SJSA1 (cell line): ENCODE data around the gene MMP19. TPM values are rescaled to one million over a fixed set of nuclear protein-coding genes. Genes with fewer than 3 reads are reported as not detected.
A peak's percentile ranks its signal among the peaks of the same experiment; 100 is the strongest.
"Not testable (repeated sequence)": the region's sequence is repeated elsewhere in the genome, so short reads cannot be mapped to it uniquely, and the experiment has no call there.

Experiments
- DNase-seq, 2 experiments: peaks; one replicate each; pipeline ENCODE4 v3.0.0-alpha.2; 2015 to 2020; ENCODE audit warnings: low spot score in 2 of 2, low read depth in 1 of 2
- H3K27ac ChIP-seq: fragments of 250-450 bp; sonication (Bioruptor Pico); 2 replicates; pipeline ENCODE4 v1.5.1; 2020; ENCODE audit warnings: mild to moderate bottlenecking, moderate library complexity
- H3K27me3 ChIP-seq: fragments of 250-450 bp; sonication (Bioruptor Pico); replicated peaks from 2 replicates; pipeline ENCODE4 v1.5.1; 2020; ENCODE audit warnings: mild to moderate bottlenecking, moderate library complexity
- H3K36me3 ChIP-seq: fragments of 250-450 bp; sonication (Bioruptor Pico); 2 replicates; pipeline ENCODE4 v1.5.1; 2020; ENCODE audit warnings: mild to moderate bottlenecking
- H3K4me1 ChIP-seq: fragments of 250-450 bp; sonication (Bioruptor Pico); replicated peaks from 2 replicates; pipeline ENCODE4 v1.6.1; 2021; ENCODE audit warnings: mild to moderate bottlenecking
- H3K4me3 ChIP-seq: fragments of 250-450 bp; sonication (Bioruptor Pico); 2 replicates; pipeline ENCODE4 v1.5.1; 2020; ENCODE audit warnings: mild to moderate bottlenecking
- H3K9me3 ChIP-seq: fragments of 250-450 bp; sonication (Bioruptor Pico); replicated peaks from 2 replicates; pipeline ENCODE4 v1.5.1; 2020; ENCODE audit warnings: mild to moderate bottlenecking
- total RNA-seq: library from RNA; depleted of rRNA; stranded (reverse); fragments of >200 nt; shearing (Covaris generic); gene quantifications from 2 replicates; pipeline ENCODE4 v1.2.3, GENCODE V29; 2014

Gene MMP19
- total RNA-seq, 1 experiment from 2014 or later, result 14.5 TPM

- no peak for DNase-seq
- H3K36me3 ChIP-seq, result no peaks in the 10 kb centered on the region
- no peaks in the 10 kb centered on the region for H3K9me3 ChIP-seq
- H3K4me1 ChIP-seq, result peaks cover 20% of the 10 kb centered on the region
- no peaks in the 10 kb centered on the region for H3K27me3 ChIP-seq
- no peak overlapping the region for H3K4me3 ChIP-seq
- H3K27ac ChIP-seq, result no peak overlapping the region
These were observed 7.7 kb upstream of the MMP19 start for GRCh38 chr12:55850401-55850800.

GRCh38 chr12:55849616-55850343 is 7.0 kb upstream of the MMP19 start:
- H3K27me3 ChIP-seq, result no peaks in the 10 kb centered on the region
- no peak overlapping the region for H3K4me3 ChIP-seq
- no peaks in the 10 kb centered on the region for H3K36me3 ChIP-seq
- no peak for DNase-seq
- H3K9me3 ChIP-seq, result no peaks in the 10 kb centered on the region
- peaks cover 20% of the 10 kb centered on the region for H3K4me1 ChIP-seq
- H3K27ac ChIP-seq, result no peak overlapping the region

DNA sequence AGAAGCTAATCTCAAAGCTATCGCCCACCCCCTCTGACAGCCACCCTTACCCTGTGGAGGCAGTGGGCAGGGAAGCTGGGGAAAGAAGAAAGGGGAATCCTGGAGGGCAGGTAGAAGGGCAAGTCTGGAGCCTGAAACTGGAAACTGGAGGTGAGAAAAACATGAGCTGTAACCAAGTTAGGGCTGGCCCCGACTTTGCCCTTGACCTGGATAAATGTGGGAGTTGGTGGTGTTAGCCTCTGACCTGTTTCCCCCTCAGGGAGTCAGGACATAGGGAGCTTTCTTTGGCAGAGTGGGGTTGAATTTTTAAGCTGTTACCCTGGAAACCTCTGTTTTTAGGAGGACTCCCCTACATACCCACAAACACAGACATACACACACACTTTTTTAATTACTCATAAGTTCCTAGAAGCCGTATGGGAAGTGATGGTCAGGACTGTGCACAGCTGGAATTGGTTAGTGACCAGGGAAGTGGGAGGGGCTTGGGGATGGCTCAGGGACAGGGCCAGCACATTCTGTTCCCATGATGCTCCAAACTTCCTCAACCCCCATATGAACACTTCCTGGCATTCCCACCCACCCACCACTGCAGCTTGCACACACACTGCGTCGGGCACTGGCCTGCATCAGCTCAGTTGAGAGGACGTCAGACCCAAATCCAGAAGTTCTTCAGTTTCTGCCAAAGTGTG is 5.0 kb upstream of the MMP19 start:
- H3K4me3 ChIP-seq, result no peak overlapping the region

GRCh38 chr12:55847033-55847432 is 4.3 kb upstream of the MMP19 start:
- peak; percentile 55 to 66 for DNase-seq
- Histone ChIP-seq H3K4me3 (no peak overlapping the region), H3K4me1 (peaks cover 34% of the 10 kb centered on the region)

More for the DNA sequence above, 5.0 kb upstream of the MMP19 start:
- Histone ChIP-seq H3K4me1 (peaks cover 27% of the 10 kb centered on the region), H3K36me3 (no peaks in the 10 kb centered on the region), H3K9me3 (no peaks in the 10 kb centered on the region), H3K27me3 (no peaks in the 10 kb centered on the region), H3K27ac (peak overlapping the region; percentile 93)
- DNase-seq, result peak; percentile 84 to 94

GRCh38 chr12:55845785-55846496 is 3.2 kb upstream of the MMP19 start:
- peaks cover 41% of the 10 kb centered on the region for H3K4me1 ChIP-seq
- no peaks in the 10 kb centered on the region for H3K36me3 ChIP-seq
- DNase-seq, result no peak
- no peaks in the 10 kb centered on the region for H3K9me3 ChIP-seq
- no peak overlapping the region for H3K4me3 ChIP-seq
- no peak overlapping the region for H3K27ac ChIP-seq
- no peaks in the 10 kb centered on the region for H3K27me3 ChIP-seq

More at GRCh38 chr12:55847033-55847432, 4.3 kb upstream of the MMP19 start:
- H3K27ac ChIP-seq, result peak overlapping the region; percentile 93
- H3K27me3 ChIP-seq, result no peaks in the 10 kb centered on the region
- H3K36me3 ChIP-seq, result no peaks in the 10 kb centered on the region
- H3K9me3 ChIP-seq, result no peaks in the 10 kb centered on the region

DNA sequence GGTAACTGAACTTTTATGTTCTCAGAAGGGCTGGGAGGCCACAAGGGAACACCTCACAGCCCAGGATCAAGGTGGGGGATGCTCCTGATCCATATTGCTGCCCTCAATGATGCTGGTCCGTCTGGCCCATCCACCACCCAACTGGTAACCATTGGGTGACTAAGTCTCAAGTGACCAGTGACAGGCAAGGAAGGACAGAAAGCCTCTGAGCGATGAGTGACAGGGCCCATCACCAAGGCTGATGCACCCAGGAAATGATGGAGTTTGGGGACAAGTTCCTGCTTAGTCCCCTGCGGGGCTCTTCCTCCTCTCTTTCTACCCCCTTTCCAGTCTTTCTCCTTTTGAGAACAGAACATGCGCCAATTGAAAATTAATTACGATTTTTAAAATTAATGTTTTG is 2.6 kb upstream of the MMP19 start:
- no peak for DNase-seq
- Histone ChIP-seq H3K36me3 (no peaks in the 10 kb centered on the region), H3K27ac (no peak overlapping the region), H3K4me3 (no peak overlapping the region), H3K9me3 (no peaks in the 10 kb centered on the region), H3K27me3 (no peaks in the 10 kb centered on the region), H3K4me1 (peaks cover 41% of the 10 kb centered on the region)

DNA sequence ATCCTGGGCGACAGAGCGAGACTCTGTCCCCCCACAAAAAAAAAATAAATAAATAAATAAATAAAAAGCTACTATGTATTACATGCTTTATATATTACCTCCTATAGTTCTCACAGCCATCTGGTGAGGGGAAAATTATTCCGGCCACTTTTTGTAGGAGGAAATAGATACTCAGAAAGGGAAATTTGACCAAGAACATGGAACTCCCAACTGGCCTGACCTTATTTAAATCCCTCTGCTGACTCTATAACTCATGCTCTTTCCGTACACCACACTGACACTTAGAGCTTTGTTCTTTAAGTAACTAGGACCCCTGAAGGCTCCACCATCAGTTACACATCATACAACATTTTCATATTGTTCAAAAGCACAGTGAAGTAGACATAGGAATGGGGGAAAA is 2.2 kb upstream of the MMP19 start:
- H3K36me3 ChIP-seq, result peaks cover under 1% of the 10 kb centered on the region; the same call in 1 of the 2 replicates
- peaks cover 41% of the 10 kb centered on the region for H3K4me1 ChIP-seq
- H3K27me3 ChIP-seq, result no peaks in the 10 kb centered on the region
- no peak overlapping the region for H3K27ac ChIP-seq
- H3K9me3 ChIP-seq, result no peaks in the 10 kb centered on the region
- no peak for DNase-seq
- H3K4me3 ChIP-seq, result no peak overlapping the region

DNA sequence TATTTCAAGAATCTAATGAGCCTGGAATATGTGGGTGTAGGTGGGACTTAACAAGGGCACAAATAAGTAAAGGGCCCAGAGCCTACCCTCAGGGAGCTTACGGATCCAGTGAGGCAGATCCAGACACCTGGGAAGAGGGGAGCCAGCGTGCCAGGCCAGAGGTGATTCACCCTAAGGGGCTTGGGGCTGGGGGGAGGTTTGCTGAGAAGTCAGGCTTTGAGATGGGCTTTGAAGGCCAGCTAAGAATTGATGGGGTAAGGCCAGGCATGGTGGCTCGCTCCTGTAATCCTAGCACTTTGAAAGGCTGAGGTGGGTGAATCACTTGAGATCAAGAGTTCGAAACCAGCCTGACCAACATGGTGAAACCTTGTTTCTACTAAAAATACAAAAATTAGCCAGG is 695 bp upstream of the MMP19 start:
- Histone ChIP-seq H3K27me3 (no peaks in the 10 kb centered on the region), H3K36me3 (peaks cover 13% of the 10 kb centered on the region), H3K9me3 (no peaks in the 10 kb centered on the region), H3K4me1 (peaks cover 39% of the 10 kb centered on the region), H3K27ac (peak overlapping the region; percentile 73), H3K4me3 (no peak overlapping the region)
- no peak for DNase-seq

DNA sequence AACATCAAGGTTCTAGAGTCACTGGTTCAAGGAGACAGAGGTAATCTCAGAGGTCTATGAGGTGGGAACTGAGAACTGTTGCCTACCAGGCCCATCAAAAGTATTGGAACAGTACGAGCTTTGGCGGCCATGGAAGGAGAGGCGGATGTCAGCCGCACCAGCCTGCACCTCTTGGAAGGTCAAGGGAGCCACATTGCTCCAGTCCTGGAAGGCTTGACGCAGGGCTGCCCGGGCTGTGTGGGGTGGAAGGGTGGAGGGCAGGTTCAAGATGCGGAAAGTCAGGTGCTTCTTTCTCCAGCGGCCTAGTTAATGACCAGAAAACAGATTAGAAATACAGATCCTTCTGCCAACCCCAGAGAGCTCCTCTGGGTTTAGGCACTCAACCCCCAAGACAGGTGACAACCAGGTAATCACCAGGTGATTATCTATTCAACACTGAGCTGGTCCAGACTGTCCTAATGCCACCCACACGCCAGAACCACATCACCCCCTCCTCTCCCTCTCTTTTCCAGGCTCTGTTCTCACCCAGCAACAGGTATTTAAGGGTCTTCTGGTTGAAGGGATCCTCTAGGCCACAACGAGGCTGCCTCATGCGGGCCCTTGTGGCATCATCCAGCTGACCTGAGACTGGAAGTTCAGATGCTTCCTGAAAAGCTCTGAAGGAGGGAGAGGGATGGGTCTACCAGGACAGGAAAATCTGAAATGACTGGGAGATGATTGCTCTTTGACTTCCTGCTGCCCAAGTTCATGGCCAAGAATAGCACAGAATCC is 2.0 kb downstream of the MMP19 start:
- no peak overlapping the region for H3K27ac ChIP-seq
- H3K27me3 ChIP-seq, result no peaks in the 10 kb centered on the region
- DNase-seq, result no peak
- H3K9me3 ChIP-seq, result no peaks in the 10 kb centered on the region
- H3K4me1 ChIP-seq, result peaks cover 21% of the 10 kb centered on the region
- H3K4me3 ChIP-seq, result no peak overlapping the region
- H3K36me3 ChIP-seq, result peaks cover 37% of the 10 kb centered on the region

DNA sequence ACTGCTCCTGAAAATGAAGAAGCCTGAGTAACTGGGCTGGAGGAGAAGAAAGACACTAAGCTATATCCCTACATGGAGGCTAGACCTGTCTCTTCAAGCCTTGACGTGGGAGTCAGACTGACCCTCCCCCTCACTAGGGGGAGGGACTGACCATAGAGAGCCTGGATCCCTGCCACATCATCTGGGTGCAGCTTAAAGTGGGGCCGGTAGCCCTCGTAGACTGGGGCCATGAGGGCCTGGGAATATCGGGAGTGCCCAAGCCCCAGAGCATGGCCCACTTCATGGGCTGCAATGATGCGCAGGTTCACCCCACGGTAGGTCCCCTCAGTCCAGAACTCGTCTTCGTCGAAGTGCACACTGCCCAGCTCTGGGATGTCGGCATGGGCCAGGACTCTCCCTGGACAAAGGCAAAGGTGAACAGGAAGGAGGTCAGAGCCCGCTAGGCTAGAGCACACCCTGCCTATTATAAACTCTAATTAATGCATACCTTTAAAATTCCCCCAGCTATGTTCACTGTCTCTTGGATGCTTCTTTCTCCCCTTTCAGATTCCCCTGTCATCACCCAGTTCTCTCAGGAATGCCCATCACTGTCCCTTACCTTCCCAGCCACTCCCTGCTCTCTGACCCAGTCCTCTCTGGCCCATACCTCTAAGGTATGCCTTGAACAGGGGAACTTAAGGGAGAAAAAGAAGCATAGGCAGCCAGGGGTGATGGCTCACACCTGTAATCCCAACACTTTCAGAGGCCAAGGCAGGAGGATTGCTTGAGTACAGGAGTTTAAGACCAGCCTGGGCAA is 3.2 kb downstream of the MMP19 start:
- H3K9me3 ChIP-seq, result no peaks in the 10 kb centered on the region
- H3K4me3 ChIP-seq, result no peak overlapping the region
- no peaks in the 10 kb centered on the region for H3K27me3 ChIP-seq
- peaks cover 21% of the 10 kb centered on the region for H3K4me1 ChIP-seq
- peaks cover 37% of the 10 kb centered on the region for H3K36me3 ChIP-seq
- DNase-seq, result no peak
- no peak overlapping the region for H3K27ac ChIP-seq

GRCh38 chr12:55838361-55838760 is 4.4 kb downstream of the MMP19 start:
- Histone ChIP-seq H3K9me3 (no peaks in the 10 kb centered on the region), H3K4me3 (no peak overlapping the region), H3K36me3 (peaks cover 37% of the 10 kb centered on the region), H3K4me1 (peaks cover 20% of the 10 kb centered on the region), H3K27ac (no peak overlapping the region), H3K27me3 (no peaks in the 10 kb centered on the region)
- no peak for DNase-seq

GRCh38 chr12:55834400-55834799 is 8.3 kb downstream of the MMP19 start:
- not testable (repeated sequence) for H3K27me3 ChIP-seq, DNase-seq

DNA sequence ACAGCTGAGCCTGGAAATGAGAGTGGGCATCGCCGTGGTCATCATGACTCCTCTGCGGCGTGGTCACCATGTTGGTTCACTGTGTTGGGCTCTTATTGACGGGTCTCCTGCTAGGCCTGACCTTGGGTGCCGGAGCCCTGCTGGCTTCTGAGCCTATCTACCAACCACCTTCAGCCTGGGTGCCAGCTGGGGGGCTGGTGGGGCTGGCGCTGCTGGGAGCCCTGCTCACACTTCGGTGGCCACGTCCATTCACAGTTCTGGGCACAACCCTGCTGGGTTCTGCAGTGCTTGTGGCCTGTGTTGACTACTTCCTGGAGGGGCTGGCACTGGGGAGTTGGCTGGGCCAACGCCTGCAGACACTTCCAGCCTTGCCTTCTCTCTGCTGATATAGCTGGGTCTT is 9.7 kb downstream of the MMP19 start:
- no peak for DNase-seq
- Histone ChIP-seq H3K4me3 (no peak overlapping the region), H3K4me1 (peaks cover 15% of the 10 kb centered on the region), H3K36me3 (peaks cover 27% of the 10 kb centered on the region), H3K27ac (no peak overlapping the region), H3K27me3 (no peaks in the 10 kb centered on the region), H3K9me3 (no peaks in the 10 kb centered on the region)

More at GRCh38 chr12:55834400-55834799, 8.3 kb downstream of the MMP19 start:
- H3K4me1 ChIP-seq, H3K27ac ChIP-seq, H3K9me3 ChIP-seq, H3K4me3 ChIP-seq: not testable (repeated sequence)
- H3K36me3 ChIP-seq, result peaks cover 32% of the 10 kb centered on the region
